Measurements from ENCODE around the gene GSTT2B.

GSTT2B gene

GRCh38 chr22:24007253-24008021 is 46.4 kb upstream of the GSTT2B start:
- DNase-seq: no peak
- in situ Hi-C loops (cut with HindIII; ENCODE audit: low pct_ligation_motif_present, low sequenced_read_pairs): loop anchor here (5.0 kb wide), 1 partner anchor 50 kb away; no protein-coding TSS in a partner anchor
- TF ChIP-seq, protein P1, sequence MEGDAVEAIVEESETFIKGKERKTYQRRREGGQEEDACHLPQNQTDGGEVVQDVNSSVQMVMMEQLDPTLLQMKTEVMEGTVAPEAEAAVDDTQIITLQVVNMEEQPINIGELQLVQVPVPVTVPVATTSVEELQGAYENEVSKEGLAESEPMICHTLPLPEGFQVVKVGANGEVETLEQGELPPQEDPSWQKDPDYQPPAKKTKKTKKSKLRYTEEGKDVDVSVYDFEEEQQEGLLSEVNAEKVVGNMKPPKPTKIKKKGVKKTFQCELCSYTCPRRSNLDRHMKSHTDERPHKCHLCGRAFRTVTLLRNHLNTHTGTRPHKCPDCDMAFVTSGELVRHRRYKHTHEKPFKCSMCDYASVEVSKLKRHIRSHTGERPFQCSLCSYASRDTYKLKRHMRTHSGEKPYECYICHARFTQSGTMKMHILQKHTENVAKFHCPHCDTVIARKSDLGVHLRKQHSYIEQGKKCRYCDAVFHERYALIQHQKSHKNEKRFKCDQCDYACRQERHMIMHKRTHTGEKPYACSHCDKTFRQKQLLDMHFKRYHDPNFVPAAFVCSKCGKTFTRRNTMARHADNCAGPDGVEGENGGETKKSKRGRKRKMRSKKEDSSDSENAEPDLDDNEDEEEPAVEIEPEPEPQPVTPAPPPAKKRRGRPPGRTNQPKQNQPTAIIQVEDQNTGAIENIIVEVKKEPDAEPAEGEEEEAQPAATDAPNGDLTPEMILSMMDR (IDR thresholded peaks at IDR 0.05; ENCODE audit: low read depth, low read length, missing control alignments): no peak
- Histone ChIP-seq H3K27me3 (replicated peaks) (no peaks in the 10 kb centered on the region), H3K4me3 (ENCODE audit: low read depth, low read length) (no peak overlapping the region), H3K27ac (no peak overlapping the region), H3K36me3 (replicated peaks) (no peaks in the 10 kb centered on the region)

DNA sequence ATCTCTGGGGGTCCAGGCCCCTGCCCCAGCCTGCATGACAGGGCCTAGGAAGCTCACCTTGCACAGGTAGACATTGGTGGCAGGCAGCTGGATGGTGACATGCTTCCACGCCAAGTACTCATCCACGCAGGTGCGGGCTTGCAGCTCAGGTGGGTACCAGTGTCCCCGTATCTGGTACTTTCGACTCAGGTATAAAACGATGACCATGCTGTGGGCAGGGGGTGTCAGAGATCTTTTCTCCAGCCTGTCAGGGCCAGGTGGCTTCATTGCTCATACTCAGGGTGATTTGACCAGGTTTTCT is 45.9 kb upstream of the GSTT2B start:
- no peak for DNase-seq
- H3K27ac ChIP-seq: no peak overlapping the region
- no peaks in the 10 kb centered on the region for H3K36me3 ChIP-seq (replicated peaks)
- no peak overlapping the region for H3K4me3 ChIP-seq (ENCODE audit: low read depth, low read length)
- TF ChIP-seq, protein P1 (IDR thresholded peaks at IDR 0.05; ENCODE audit: low read depth, low read length, missing control alignments): no peak
- no peaks in the 10 kb centered on the region for H3K27me3 ChIP-seq (replicated peaks)
- in situ Hi-C loops (cut with HindIII; ENCODE audit: low pct_ligation_motif_present, low sequenced_read_pairs): loop anchor here (5.0 kb wide), 1 partner anchor 50 kb away; no protein-coding TSS in a partner anchor

DNA sequence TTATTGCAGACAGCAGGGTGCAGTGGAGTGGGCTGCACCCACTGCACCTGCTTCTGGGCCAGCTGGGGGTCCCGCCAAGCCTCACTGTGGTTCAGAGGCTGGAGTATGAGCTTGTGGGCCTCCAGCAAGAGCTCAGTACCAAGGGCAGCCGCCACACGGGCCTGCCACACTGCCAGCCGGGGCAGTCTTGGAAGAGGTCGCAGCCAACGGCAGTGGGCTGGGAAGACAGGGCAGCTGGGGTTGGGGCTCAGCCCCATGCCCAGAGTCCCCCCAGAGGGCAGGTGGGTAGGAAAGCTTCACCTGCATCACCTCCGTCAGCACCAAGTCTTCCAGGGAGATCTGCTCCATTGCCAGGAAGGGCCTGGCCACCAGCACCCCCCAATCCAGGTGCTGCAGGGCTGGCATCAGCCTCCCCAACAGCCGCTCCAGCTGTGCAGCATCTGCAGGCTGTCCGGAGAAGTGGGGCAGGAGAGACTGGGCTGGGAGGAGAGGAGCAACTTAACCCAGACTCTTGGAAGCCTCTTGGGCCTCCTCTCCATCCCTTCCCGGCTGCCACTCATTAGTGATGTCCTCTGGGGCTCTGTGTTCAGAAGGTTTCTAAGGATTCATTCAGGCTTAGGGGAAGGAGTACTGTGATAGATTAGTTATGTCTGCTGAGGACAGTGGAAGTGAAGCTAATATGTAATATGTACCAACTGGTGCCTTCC is 45.4 kb upstream of the GSTT2B start:
- H3K36me3 ChIP-seq (replicated peaks): no peaks in the 10 kb centered on the region
- no peaks in the 10 kb centered on the region for H3K27me3 ChIP-seq (replicated peaks)
- in situ Hi-C loops (cut with HindIII; ENCODE audit: low pct_ligation_motif_present, low sequenced_read_pairs): loop anchor here (5.0 kb wide), 1 partner anchor 51 kb away; no protein-coding TSS in a partner anchor
- no peak overlapping the region for H3K27ac ChIP-seq
- TF ChIP-seq, protein P1 (IDR thresholded peaks at IDR 0.05; ENCODE audit: low read depth, low read length, missing control alignments): no peak
- DNase-seq: no peak
- H3K4me3 ChIP-seq (ENCODE audit: low read depth, low read length): no peak overlapping the region

DNA sequence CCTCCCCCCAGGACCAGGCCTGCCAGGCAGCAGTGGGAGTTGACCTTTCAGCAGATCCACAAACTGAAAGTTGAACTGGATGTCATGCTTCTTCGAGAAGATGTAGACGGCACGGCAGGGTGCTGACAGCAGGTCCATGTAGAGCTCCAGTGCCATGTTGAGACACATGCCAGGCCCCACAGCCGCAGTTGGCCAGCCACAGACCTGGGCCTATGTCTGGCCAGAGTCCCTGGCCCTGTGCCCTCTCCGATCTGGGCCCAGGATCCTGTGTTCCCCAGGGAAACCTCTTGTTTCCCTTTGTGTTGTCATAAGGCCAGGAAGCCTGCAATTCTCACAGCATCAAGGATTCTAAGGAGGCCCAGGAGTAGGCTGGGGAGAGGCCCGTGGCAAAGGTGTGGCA is 44.2 kb upstream of the GSTT2B start, which contains the start of gene GSTT4:
TSS of gene GSTT4 (minus strand) at position 253 of the 400 bp plus-strand sequence. CDS start at position 156, 97 bp downstream.
- Histone ChIP-seq H3K27me3 (replicated peaks) (no peaks in the 10 kb centered on the region), H3K36me3 (replicated peaks) (no peaks in the 10 kb centered on the region), H3K4me3 (ENCODE audit: low read depth, low read length) (no peak within 1 kb of the TSS), H3K27ac (no peak within 1 kb of the TSS)
- in situ Hi-C loops (cut with HindIII; ENCODE audit: low pct_ligation_motif_present, low sequenced_read_pairs): loop anchor here (5.0 kb wide), 1 partner anchor 52 kb away; no protein-coding TSS in a partner anchor
- TF ChIP-seq, protein P1 (IDR thresholded peaks at IDR 0.05; ENCODE audit: low read depth, low read length, missing control alignments): no peak
- DNase-seq: no peak

- no peak overlapping the region for H3K4me3 ChIP-seq (ENCODE audit: low read depth, low read length)
- no peaks in the 10 kb centered on the region for H3K27me3 ChIP-seq (replicated peaks)
- no peak overlapping the region for H3K27ac ChIP-seq
- TF ChIP-seq, protein P1 (IDR thresholded peaks at IDR 0.05; ENCODE audit: low read depth, low read length, missing control alignments): no peak
- H3K36me3 ChIP-seq (replicated peaks): no peaks in the 10 kb centered on the region
- in situ Hi-C loops (cut with HindIII; ENCODE audit: low pct_ligation_motif_present, low sequenced_read_pairs): no loop called here
- DNase-seq: no peak
These were observed 42.9 kb upstream of the GSTT2B start for GRCh38 chr22:24003887-24004286.
